HL-60/S4 treated with phorbol 12-myristate 13-acetate at 8.2 ng/mL for 4 days and 3 days (cell line): Measurements from ENCODE around the gene PRH1.

Experiments
- in situ Hi-C: fragments of 300-500 bp; cut with MboI; formaldehyde crosslinking; loops from 2 replicates; pipeline ENCODE4 v1.15.0; 2022; ENCODE audit warnings: low sequenced_read_pairs

Gene PRH1

DNA sequence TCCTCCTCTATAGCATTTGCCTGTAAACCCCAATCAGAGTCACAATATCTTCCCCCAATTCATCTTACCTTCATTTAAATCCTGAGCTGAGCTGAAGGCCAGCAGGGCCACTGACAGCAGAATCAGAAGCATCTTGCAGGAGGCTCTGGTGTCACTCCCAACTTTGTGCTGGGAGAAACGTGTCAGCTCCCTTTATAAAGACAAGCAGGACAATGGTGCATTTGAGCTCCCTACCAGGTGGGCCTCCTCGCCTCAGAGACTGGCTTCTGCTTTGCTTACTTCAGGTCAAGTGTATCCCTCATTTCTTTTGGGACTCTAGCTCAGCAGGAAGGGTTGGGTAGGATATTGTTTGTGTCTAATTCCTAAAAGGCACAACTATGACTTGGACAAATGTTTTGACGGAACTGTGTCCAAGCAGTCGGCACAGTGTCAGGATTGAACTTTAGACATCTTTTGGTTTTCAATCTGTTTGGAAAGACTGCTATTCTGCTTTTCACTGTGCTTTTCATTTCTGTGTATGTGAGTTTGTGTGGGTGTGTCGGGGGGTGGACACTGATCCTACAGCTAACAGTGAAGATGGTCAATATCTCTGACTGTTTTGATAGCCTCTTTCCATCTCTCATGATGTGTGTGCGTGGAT lies at the start of gene PRH1:
PRH1 (minus strand) TSS at position 170 of the 640 bp plus-strand sequence; CDS start at position 132, 38 bp downstream.
- in situ Hi-C loops: no loop called here

DNA sequence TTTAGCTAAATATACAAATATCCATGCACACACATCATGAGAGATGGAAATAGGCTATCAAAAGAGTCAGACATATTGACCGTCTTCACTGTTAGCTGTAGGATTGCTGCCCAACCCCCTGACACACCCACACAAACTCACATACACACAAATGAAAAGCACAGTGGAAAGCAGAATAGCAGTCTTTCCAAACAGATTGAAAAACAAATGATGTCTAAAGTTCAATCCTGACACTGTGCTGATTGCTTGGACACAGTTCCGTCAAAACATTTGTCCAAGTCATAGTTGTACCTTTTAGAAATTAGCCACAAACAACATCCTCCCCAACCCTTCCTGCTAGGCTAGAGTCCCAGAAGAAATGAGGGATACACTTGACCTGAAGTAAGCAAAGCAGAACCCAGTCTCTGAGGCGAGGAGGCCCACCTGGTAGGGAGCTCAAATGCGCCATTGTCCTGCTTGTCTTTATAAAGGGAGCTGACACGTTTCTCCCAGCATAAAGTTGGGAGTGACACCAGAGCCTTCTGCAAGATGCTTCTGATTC lies 44.8 kb upstream of the PRH1 start, which contains the start of gene PRH2:
PRH2 (plus strand) TSS at position 491 of the 541 bp plus-strand sequence; CDS start at position 529, 38 bp downstream.
- in situ Hi-C loops: no loop called here

DNA sequence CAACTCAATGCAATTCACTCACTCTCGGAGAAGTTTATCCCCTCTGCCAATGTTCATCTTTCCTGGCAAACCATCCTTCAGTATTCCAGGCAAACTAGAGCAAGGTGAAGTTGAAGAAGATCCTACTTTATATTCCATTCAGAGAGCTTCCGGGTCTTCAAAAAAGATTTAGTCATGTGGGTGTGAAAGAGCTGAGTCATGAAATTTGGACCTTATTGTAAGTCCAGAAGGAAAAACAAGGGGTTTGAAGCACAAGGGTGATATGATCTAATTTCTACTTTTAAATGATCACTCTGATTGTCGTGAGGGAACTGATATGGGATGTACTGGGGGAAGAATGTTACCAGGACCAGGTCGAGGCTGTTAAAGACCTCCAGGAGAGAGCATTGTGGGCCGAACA lies 42.2 kb upstream of the PRH1 start:
- in situ Hi-C loops: no loop called here

DNA sequence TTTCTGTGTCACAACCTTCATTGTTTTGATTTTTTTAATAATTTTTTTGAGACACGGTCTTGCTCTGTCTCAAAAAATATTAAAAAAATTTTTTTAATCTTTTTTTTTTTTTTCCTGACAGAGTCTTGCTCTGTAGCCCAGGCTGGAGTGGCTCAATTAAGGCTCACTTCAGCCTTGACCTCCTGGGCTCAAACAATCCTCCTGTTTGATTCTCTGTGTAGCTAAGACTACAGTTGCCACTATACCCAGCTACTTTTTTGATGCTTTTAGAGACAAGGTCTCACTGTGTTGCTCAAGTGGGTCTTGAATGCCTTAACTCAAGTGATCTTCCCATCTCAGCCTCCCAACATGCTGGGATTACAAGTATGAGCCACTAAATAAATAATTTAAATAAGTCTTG lies 35.8 kb upstream of the PRH1 start:
- in situ Hi-C loops: no loop called here

DNA sequence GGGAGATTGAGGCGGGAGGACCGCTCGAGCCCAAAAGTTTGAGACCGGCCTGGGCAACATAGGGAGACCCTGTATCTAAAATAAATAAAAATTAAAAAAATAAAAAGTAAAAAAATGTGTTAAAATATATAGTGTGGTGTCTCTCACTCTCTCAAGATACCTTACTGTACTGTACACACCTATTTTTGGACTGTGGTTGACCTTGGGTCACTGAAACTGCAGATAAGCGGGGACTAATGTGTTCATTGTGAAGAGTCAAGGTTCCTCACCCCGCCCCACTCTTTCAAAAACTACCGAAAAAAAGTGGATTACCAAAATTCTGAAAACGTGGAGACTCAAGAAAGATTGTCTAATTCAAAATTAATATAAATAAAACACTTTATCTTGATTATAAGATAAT lies 26.3 kb upstream of the PRH1 start:
- in situ Hi-C loops: no loop called here

DNA sequence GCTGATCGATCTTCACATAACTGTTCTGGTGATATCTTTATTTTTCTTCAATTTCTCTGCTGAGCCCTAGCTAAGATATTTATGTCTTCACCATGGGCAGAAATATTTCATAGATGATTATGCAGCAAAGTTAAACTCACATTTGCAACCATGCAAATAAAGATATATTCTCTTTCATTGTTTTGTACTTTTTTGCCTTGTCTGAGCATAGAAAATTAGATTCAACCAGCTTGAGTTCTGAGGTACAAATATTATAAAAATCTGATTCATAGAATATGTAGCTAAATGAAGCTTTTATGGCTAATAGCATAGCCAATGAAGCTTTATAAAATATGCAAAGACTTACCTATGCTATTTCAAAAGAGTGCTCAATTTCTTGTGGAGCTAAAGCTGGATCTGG lies 25.4 kb upstream of the PRH1 start, which contains the start of gene TAS2R13:
TAS2R13 (minus strand) TSS at position 101 of the 400 bp plus-strand sequence. CDS start 264 bp downstream, outside the sequence.
- in situ Hi-C loops: no loop called here

DNA sequence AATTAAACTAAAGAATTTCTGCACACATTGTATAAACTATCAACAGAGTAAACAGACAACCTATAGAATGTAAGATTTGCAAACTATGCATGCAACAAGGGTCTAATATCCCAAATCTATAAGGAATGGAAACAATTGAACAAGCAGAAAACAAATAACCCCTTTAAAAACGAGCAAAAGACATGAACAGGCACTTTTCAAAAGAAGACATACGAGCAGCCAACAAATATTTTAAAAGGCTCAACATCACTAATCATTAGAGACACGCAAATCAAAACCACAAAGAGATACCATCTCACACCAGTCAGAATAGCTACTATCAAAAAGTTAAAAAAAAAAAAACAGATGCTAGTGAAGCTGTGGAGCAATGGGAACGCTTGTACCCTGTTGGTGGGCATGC lies 20.6 kb upstream of the PRH1 start:
- in situ Hi-C loops: no loop called here

DNA sequence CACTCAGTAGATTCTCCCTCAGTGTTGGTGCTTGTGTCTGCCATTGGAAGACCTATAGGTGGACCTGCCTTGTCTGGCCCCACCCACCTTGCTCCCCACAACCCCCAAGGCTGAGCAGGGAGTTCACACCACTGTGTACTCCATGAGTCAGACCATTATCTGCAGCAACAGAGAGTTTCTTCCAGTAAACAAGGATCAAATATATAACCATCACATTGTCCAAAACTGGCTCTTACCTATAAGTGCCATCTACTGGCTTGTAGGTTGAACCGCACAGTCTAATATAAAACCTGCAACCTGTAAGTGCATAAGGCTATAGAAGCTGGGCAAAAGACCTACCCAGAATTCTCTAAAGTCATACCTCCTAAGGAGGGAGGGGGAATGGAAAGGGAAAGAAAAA lies 17.4 kb upstream of the PRH1 start:
- in situ Hi-C loops: no loop called here

DNA sequence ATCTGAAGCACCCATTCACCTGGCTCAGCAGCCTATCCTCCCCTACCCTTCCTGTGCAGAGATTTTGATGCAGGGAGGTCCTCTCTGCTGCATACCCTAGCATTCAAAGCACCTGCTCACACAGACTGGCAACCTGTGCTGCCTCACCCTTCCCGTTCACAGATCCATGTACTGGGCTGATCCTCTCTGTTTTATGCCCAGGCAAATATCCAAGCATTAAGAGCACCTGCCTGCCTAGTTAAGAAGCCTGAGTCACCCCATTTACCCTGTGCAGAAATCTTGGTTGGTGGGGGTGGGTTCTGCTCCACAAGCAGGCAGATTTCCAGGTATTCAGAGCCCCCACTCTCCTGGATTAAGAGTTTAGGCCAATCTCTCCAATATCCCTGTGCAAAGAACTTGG lies 16.9 kb upstream of the PRH1 start:
- in situ Hi-C loops: no loop called here

DNA sequence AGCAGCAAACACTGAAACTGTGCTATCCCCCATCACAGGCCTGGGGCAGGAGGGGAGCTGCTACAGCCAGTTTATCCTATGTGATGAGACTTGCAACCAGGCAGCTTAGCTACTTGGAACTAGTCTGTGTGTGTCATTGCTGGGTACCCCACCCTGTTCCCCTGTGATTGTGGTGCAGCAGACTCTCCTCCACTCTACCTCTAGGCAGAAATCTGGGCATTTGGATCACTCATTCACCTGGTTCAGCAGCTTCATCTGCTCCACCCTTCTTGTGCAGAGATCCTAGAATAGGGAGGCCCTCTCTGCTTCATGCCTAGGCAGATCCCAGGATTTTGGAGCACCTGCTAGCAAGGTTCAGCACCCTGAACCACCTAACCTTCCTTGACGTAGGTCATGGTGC lies 16.5 kb upstream of the PRH1 start:
- in situ Hi-C loops: no loop called here

DNA sequence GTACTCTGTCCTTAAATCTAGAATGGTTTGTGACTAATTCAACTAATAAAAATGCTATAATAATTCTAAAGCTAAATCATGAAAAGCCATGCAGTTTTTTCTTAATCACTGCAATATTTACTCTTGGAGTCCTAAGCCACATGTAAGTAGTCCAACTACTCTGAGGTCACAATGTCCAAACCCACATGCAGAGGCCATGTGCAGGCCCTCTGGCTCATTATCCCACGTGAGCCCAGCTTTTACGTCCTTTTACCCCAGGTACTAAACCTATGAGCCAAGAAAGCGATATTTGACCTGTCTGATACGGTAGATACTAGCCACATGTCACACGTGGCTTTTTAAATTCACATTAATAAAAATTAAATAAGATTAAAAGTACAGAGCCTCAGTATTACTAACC lies 12.8 kb upstream of the PRH1 start:
- in situ Hi-C loops: no loop called here

DNA sequence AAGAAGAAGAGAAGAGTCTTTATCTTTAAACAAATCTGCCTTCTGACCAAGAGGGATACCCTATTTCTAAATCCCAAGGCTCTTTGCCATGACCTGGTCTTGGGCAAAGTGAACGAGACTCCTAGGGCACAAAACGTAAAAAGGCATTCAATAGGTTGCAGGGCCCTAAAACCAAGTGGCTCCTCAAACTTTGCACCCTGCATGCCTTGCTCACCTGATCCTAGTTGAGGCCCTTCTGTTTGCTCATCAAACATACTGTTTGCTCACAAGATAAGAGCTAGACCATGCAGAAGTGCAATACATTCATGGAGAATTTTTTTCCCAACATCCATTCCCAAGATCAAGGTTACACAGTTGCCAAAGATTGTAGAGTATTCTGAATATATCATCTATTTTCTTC lies 7.9 kb upstream of the PRH1 start:
- in situ Hi-C loops: no loop called here

DNA sequence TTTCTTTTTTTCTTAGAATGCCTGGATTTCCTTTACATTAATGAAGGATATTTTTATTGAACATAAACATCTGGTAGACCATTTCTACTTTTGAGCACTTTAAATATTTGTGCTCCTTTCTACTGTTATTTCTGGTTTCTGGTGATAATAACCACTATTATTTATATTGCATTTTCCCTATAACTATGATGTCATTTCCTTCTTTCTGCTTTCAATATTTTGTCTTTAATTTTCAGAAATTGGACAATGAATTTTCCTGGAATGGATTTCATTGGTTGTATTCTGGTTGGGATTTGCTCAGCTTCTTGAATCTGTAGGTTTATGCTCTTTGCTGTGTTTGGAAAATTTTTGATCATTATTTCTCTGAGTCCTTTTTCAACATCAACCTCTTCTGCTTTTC lies 5.2 kb upstream of the PRH1 start:
- in situ Hi-C loops: no loop called here

DNA sequence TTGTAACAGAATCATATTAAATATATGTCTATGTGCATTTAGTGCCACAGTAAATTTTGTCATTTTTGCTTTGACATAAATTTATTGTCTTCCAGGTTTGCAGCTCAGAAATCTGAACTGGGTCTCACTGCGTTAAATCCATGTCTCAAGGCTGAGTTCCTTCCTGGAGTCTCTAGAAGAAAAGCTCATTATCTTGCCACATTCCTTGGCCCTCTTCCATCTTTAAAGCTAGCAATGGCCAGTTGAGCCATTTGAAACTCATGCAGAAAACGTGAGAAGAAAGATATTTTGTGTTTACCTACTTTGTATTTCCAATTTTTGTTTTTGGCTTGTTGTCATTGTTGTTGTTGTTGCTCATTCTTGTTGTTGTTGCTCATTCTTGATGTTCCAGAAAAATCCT lies 10.7 kb downstream of the PRH1 start:
- in situ Hi-C loops: no loop called here

DNA sequence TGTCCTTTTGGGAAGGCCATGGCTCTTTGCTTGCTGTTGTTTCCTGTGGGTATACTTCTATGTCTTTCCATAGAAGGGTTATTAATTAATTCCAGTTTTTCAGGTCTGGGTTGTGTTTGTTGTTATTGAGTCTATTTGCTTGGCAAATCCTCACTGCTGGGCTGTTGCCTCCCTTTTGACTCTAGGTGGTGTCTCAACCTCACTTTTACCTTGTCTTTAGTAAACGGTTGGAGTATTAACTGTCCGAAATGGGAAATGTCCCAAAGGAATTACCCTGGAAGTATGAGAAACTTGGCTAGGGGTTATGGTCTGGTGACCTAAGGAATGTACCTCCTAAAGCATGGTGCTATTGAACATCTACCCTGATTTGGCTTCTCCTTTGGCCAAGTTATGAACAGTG lies 16.7 kb downstream of the PRH1 start:
- in situ Hi-C loops: no loop called here

DNA sequence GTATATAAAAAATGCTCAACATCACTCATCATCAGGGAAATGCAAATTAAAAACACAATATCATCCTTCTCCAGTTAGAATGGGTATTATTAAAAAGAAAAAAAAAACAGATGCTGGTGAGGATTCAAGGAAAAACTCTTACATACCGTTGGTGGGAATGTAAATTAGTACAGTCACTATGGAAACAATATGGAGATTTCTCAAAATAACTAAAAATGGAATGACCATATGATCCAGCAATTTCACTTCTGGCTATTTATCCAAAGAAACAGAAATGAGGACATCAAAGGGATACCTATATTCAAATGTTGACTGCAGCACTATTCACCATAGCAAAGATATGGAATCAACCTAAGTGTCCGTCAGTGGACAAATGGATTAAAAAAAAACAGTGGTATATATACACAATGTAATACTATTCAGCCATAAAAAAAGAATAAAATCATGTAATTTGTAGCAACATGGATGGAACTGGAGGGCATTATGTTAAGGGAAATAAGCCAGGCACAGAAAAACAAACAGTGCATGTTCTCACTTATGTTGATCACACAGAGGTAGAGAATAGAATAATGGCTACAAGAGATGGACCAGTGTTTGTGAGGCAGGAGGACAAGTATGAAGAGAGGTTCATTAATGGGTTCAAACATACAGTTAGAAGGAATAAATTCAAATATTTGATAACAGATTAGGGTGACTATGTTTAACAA lies 20.4 kb downstream of the PRH1 start:
- in situ Hi-C loops: no loop called here

DNA sequence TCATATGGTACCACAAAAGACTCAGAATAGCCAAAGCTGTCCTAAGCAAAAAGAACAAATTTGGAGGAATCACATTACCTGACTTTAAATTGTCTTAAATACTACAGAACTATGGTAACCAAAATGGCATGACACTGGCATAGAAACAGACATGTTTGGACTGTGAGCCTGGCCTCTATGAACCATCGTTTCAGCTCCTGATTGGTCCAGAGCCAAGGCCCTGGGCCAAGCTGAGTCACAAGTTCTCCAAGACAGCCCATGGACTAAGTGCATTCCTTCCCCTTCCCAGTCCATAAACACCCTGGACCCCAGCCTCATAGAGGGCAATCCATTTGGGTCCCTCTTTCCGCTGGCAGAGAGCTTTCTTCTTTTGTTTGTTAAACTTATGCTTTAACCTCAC lies 22.7 kb downstream of the PRH1 start:
- in situ Hi-C loops: no loop called here

DNA sequence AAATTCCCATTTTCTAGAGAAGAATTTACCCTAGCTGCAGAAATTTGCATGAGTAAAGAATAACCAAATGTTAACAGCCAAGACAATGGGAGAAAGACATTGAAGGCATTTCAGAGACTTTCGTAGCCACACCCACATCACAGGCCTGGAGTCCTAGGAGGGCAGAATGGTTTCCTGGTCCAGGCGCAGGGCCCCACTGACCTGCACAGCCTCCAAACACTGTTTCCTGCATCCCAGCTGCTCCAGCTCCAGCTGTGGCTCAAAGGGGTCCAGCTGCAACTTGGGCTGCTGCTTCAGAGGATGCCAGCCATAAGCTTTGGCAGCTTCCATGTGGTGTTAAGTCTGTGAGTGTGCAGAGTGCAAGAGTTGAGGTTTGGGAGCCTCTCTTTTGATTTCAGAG lies 28.2 kb downstream of the PRH1 start:
- in situ Hi-C loops: no loop called here

DNA sequence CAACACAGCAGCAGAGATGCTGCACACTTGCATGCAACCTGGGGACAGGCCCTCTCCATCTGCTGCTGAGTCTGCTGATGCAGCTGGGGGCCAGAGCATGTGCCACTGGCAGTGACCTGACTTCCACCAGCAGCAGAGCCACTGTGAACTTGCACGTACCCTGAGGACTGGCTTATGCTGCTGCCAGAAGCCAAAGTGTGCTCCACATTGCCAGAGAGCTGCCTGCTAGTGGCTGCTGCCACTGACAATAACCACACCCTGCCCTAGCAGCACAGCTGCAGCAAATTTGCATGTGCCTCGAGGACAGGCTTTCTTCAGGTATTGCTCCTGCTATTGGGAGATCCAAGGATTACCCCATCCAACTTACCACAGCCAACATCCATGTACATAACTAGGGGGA lies 30.3 kb downstream of the PRH1 start:
- in situ Hi-C loops: no loop called here

DNA sequence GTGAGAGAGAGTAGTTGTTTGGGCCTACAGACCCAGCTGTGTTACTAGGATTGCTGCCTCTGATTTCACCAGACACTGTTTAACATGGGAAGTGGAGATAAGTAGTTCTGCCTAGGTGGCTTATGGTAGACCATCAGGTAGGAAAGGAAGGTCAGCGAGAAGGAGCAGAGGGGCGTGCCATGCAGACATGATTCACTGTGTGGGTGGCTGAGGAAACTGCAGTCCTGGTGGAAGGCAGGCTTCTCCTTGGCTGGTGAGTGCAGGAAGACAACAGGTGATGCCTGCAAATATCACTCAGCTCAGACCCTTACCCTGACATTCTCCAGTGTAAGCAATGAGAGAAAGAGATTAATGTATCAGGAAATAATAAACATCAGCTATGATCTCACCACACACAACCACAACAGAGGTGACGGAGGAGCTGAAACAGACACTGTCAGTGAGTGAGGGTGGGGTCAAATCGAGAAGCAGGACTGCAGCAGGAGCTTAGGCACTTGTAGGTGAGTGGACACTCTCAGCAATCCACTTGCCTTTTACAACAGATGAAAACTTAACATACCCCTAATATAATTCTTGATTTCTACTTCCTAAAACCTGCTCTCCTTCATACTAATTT lies 32.7 kb downstream of the PRH1 start:
- in situ Hi-C loops: no loop called here

DNA sequence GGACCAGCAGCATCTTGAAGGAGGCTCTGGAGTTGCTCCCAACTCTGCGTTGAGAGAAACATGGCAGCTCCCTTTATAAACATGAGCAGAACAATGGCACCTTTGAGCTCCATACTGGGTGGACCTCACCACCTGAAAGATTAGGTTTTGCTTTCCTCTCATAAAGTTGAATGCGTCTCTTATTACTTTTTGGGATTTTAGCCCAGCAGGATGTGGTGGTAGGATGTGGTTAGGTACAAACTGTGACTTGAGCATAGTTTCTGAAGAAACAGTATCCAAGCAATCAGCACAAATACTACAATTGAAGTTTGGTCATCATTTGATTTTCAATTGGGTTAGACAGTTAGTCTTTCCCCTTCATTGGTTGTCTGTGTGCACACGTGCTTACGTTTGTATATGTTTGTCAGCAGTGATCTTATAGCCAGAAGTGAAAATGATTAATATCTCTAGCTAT lies 34.6 kb downstream of the PRH1 start, which contains the start of gene PRR4:
PRR4 (minus strand) TSS at position 51 of the 454 bp plus-strand sequence; CDS start at position 13, 38 bp downstream.
- in situ Hi-C loops: no loop called here

DNA sequence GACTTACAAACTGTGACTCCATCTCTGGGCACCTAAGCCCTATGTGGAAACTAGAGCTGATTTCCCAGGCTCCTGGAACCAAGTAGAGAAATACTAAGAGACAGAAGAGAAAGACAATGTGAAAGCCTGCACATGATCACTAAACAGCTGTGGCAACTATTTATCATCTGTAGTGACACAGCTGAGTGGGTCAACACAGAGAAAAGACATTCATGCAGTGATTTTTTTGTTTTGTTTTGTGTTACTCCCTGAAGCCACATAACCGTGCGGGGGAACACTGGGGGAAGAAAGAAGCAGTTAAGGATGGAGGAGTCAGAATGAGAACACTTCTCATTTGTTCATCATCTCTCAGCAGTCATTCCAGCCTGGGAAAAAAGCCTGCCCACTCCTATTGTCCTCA lies 36.3 kb downstream of the PRH1 start:
- in situ Hi-C loops: no loop called here
